Stomach (tissue), 4 donors: Measurements from ENCODE around the gene CTDSPL2.

Experiments
- CTCF ChIP-seq, 7 experiments: fragments of 450-650 bp in 4 of 7; fragments of 200-600 bp in 3 of 7; sonication (generic) in 3 of 7; IDR thresholded peaks; one replicate each; pipeline ENCODE4 v1.5.1; 2016 to 2019; ENCODE audit warnings: antibody characterized with exemption in 7 of 7, control low read depth in 2 of 7, mild to moderate bottlenecking in 1 of 7
- EP300 ChIP-seq: sonication (generic); formaldehyde crosslinking; IDR thresholded peaks from one replicate; pipeline ENCODE4 v1.6.1; 2017; ENCODE audit warnings: antibody characterized with exemption
- POLR2A ChIP-seq, 4 donors: fragments of 450-650 bp; IDR thresholded peaks; one replicate each; pipeline ENCODE4 v1.6.1; 2016; ENCODE audit warnings: antibody characterized with exemption in 4 of 4, control low read depth in 2 of 4, mild to moderate bottlenecking in 1 of 4, moderate library complexity in 1 of 4
- POLR2AphosphoS5 ChIP-seq, 3 donors: sonication (generic); formaldehyde crosslinking; IDR thresholded peaks; one replicate each; pipeline ENCODE4 v1.6.1; 2016; ENCODE audit warnings: antibody characterized with exemption in 3 of 3

GRCh38 chr15:44482090-44482489 is 54.7 kb downstream of the CTDSPL2 start:
- no peak for TF ChIP-seq CTCF (IDR thresholded peaks at IDR 0.05)
- TF ChIP-seq POLR2A (IDR thresholded peaks at IDR 0.05), result no peak
- TF ChIP-seq EP300, result no peak
- TF ChIP-seq POLR2AphosphoS5 (IDR thresholded peaks at IDR 0.05), result no peak
